Measurements from ENCODE around the gene UAP1. TPM values are rescaled to one million over a fixed set of nuclear protein-coding genes. Genes with fewer than 3 reads are reported as not detected.

The UAP1 gene
- total and polyA plus RNA-seq, 2 donors (not counting 3 experiments of a cell fraction or from before 2014, with no cell fraction given) = 30.6 to 89.8 TPM

DNA sequence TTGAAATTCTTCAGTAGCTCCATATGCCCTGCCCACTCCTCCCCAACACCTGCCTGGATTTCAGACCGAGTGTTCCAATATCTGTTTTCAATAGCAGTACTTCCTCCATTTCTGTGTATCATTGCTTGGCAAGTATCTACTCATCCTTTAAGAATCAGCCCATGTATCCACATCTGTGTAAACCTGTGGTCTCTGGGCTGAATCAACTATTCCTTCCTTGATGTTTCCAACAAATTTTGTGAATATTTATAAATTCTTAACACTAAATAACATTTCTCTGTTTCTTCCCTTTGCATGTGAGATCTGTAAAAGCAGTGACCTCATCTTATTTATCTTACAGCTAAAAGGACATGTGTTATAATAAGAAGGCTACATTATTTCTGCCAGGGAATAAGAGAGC is 26.0 kb upstream of the UAP1 start:
- H3K9me3 ChIP-seq (replicated peaks; ENCODE audit: control insufficient read depth, insufficient read depth, low read length) = no peaks in the 10 kb centered on the region
- no peak overlapping the region for H3K27ac ChIP-seq (ENCODE audit: insufficient read depth, low read depth, low read length)
- H4K20me1 ChIP-seq (replicated peaks; ENCODE audit: control insufficient read depth, extremely low read depth, insufficient read depth, low read length) = no peaks in the 10 kb centered on the region
- H2AFZ ChIP-seq (ENCODE audit: low read depth, low read length) = no peak overlapping the region
- no peak overlapping the region for H3K9ac ChIP-seq (replicated peaks; ENCODE audit: extremely low read depth, insufficient read depth, low read length)
- H3K79me2 ChIP-seq (ENCODE audit: control insufficient read depth, insufficient read depth, low read length) = no peaks in the 10 kb centered on the region
- ChIA-PET POLR2A (no interaction called here), CTCF (interaction anchor here (1.3 kb wide), 1 partner anchor 9 kb away, joined by 4 read pairs; no protein-coding TSS in a partner anchor)
- H3K4me3 ChIP-seq (replicated peaks in 1 of 3; ENCODE audit: insufficient read depth in 1 of 3, low read depth in 1 of 3, low read length in 3 of 3) = no peak overlapping the region
- dilution Hi-C loops (cut with MboI; ENCODE audit: extremely low pct_ligation_motif_present, low sequenced_read_pairs) (no loop called here), intact Hi-C loops (cut with micrococcal nuclease) (no loop called here)
- no TSS peak for BruUV-seq (replicated peaks)
- FAIRE-seq (no peak), DNase-seq (ENCODE audit: low read depth, low spot score) (no peak)
- no peaks in the 10 kb centered on the region for H3K9me1 ChIP-seq (replicated peaks; ENCODE audit: control insufficient read depth, extremely low read depth, insufficient read depth, low read length)
- no peaks in the 10 kb centered on the region for H3K36me3 ChIP-seq (ENCODE audit: control insufficient read depth in 2 of 2, extremely low read depth in 1 of 2, insufficient read depth in 2 of 2, low read length in 2 of 2)
- H3K4me1 ChIP-seq (ENCODE audit: control insufficient read depth, extremely low read depth, insufficient read depth, low read length) = peaks cover 36% of the 10 kb centered on the region
- no peak for TF ChIP-seq POLR2AphosphoS5 (IDR thresholded peaks at IDR 0.05; ENCODE audit: insufficient read depth, low read depth, low read length)
- TF ChIP-seq EZH2 (IDR thresholded peaks at IDR 0.05; ENCODE audit: borderline replicate concordance, low read depth, low read length, severe bottlenecking) = no peak
- no peak for TF ChIP-seq FOS (IDR thresholded peaks at IDR 0.05; ENCODE audit: borderline replicate concordance, insufficient read depth, low read length)
- TF ChIP-seq CTCF (IDR thresholded peaks at IDR 0.05; ENCODE audit: extremely low read depth in 1 of 2, insufficient read depth in 1 of 2, low read depth in 1 of 2, low read length in 2 of 2) = no peak
- TF ChIP-seq, protein P1, sequence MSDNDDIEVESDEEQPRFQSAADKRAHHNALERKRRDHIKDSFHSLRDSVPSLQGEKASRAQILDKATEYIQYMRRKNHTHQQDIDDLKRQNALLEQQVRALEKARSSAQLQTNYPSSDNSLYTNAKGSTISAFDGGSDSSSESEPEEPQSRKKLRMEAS (IDR thresholded peaks at IDR 0.05; ENCODE audit: insufficient read depth, insufficient read length) = no peak
- TF ChIP-seq POLR2A (IDR thresholded peaks at IDR 0.05; ENCODE audit: low read depth, low read length) = no peak
- no peak for TF ChIP-seq GATA2 (IDR thresholded peaks at IDR 0.05; ENCODE audit: insufficient read depth, insufficient read length, low read depth, low read length)
- TF ChIP-seq MYC (IDR thresholded peaks at IDR 0.05; ENCODE audit: low read depth, low read length) = no peak
- no peak for TF ChIP-seq JUN (IDR thresholded peaks at IDR 0.05; ENCODE audit: borderline replicate concordance, insufficient read depth, insufficient read length, low read depth)
- H3K27me3 ChIP-seq (ENCODE audit: control insufficient read depth in 2 of 2, insufficient read depth in 2 of 2, low read length in 2 of 2) = no peaks in the 10 kb centered on the region
- no peak overlapping the region for H3K4me2 ChIP-seq (ENCODE audit: insufficient read depth, low read length)
